Ecto neural progenitor cell (in vitro differentiated cells): ENCODE results near the gene RUFY3.
A peak's percentile ranks its signal among the peaks of the same experiment; 100 is the strongest.
"Not testable (repeated sequence)": the region's sequence is repeated elsewhere in the genome, so short reads cannot be mapped to it uniquely, and the experiment has no call there.

Source experiments
- DNase-seq: peaks from one replicate; pipeline ENCODE4 v3.0.0-alpha.2; 2018; ENCODE audit warnings: low spot score

RUFY3 gene, protein sequence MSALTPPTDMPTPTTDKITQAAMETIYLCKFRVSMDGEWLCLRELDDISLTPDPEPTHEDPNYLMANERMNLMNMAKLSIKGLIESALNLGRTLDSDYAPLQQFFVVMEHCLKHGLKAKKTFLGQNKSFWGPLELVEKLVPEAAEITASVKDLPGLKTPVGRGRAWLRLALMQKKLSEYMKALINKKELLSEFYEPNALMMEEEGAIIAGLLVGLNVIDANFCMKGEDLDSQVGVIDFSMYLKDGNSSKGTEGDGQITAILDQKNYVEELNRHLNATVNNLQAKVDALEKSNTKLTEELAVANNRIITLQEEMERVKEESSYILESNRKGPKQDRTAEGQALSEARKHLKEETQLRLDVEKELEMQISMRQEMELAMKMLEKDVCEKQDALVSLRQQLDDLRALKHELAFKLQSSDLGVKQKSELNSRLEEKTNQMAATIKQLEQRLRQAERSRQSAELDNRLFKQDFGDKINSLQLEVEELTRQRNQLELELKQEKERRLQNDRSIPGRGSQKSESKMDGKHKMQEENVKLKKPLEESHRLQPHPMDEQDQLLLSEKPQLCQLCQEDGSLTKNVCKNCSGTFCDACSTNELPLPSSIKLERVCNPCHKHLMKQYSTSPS

GRCh38 chr4:70721747-70722146, at the start of gene RUFY3:
Gene RUFY3, plus strand, starts transcription at chr4:70721964. Its CDS starts 610 bp downstream, at chr4:70722574.
- DNase-seq, result no peak

DNA sequence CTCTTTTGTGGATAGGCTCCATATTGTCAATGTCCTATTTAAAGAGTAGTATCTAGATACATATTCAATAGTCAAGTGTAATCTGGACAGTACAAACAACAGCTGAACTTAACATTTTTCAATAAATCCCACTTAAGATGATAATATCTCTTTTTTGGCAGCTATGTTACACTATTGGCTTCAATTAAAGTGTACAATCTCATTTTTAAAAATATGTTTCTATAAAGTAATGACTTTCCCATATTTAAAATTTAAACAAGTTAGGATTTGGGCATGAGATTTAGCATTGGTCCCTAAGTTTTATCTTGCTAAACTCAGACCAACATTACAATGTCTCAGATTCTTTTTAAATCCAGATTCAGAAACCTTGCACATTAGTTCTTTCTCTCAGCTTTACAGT, 47.6 kb upstream of the RUFY3 start:
- DNase-seq, result no peak

DNA sequence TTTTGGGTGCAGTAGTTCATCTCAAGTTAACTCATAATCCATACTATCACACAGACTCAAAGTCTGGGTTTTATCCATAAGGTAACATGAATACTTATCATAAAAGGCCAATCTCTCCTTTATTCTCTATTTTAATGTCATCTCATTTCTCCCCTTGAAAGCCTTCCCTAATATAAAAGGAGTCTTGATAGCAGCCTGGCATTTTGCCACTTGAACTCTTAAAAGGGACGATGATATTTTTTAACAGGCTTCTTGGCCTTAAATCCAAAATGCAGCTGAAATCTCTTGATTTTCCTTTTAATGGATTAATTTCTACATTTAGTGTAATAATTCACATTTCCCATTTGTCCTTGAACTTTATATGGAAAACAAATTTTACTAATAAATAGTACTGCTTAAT, 47.0 kb upstream of the RUFY3 start:
- DNase-seq, result no peak

DNA sequence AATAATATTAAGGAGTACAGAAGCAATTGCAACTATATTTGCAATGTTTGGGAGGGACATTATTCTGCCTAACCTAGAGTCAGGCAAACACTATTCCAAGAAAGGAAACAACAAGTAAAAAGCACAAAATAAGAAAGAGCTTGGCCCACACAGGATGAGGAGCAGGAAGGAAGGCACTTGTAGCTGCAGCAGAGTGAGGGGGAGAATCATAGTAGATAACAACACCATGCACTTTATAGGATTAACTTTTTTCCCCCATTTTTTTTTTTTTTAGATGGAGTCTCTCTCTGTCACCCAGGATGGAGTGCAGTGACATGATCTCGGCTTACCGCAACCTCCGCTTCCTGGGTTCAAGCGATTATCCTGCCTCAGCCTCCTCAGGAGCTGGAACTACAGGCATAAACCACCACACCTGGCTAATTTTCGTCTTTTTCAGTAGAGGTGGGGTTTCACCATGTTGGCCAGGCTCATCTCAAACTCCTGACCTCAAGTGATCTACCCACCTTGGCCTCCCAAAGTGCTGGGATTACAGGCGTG, 45.1 kb upstream of the RUFY3 start:
- no peak for DNase-seq

GRCh38 chr4:70678383-70678999, 43.3 kb upstream of the RUFY3 start:
- DNase-seq, result no peak

GRCh38 chr4:70680934-70681333, 40.8 kb upstream of the RUFY3 start:
- no peak for DNase-seq

DNA sequence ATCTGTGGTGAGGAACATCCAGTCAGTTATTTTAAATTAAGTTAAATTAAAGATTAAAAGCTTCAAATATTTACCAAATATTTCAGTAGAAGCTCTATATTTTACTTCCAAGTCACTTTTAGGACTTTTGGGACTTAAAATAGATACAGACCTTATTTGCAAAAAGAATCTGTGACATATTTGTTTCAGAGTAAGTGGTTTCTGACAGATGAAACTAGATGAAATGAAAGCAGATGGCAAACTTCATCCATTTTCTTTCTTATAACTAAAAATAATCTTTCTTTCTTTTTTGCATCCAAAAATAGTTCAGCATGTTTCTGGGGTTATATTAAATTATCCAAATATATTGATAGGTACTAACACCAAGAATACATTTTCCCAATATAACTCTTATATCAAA, 40.1 kb upstream of the RUFY3 start:
- no peak for DNase-seq

- not testable (repeated sequence) for DNase-seq
Measured at GRCh38 chr4:70682142-70682541, 39.6 kb upstream of the RUFY3 start.

DNA sequence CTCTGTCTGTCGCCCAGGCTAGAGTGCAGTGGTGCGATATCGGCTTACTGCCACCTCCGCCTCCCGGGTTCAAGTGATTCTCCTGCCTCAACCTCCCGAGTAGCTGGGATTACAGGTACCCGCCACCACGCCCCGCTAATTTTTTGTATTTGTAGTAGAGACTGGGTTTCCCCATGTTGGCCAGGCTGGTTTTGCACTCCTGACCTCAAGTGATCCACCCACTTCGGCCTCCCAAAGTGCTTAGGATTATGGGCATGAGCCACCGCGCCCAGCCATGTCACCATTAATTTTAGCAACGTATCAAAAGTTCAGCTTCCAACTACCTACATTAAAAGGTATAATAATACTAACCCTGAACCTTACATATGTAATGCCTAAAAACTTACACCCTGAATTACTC, 34.4 kb upstream of the RUFY3 start:
- DNase-seq, result no peak

GRCh38 chr4:70687821-70688794, 33.7 kb upstream of the RUFY3 start, which contains the start of gene UTP3:
Gene UTP3, plus strand, starts transcription at chr4:70688532. Its CDS starts 146 bp downstream, at chr4:70688678.
- peak; percentile 96 for DNase-seq

DNA sequence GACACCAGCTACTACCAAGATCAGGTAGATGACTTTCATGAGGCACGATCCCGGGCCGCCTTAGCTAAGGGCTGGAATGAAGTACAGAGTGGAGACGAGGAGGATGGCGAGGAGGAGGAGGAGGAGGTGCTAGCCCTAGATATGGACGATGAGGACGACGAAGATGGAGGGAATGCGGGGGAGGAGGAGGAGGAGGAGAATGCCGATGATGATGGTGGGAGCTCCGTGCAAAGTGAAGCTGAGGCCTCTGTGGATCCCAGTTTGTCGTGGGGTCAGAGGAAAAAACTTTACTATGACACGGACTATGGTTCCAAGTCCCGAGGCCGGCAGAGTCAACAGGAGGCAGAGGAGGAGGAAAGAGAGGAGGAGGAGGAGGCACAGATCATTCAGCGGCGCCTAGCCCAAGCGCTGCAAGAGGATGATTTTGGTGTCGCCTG, 33.0 kb upstream of the RUFY3 start:
- no peak for DNase-seq

GRCh38 chr4:70691661-70692060, 30.1 kb upstream of the RUFY3 start:
- no peak for DNase-seq

GRCh38 chr4:70694633-70695032, 27.1 kb upstream of the RUFY3 start:
- not testable (repeated sequence) for DNase-seq

DNA sequence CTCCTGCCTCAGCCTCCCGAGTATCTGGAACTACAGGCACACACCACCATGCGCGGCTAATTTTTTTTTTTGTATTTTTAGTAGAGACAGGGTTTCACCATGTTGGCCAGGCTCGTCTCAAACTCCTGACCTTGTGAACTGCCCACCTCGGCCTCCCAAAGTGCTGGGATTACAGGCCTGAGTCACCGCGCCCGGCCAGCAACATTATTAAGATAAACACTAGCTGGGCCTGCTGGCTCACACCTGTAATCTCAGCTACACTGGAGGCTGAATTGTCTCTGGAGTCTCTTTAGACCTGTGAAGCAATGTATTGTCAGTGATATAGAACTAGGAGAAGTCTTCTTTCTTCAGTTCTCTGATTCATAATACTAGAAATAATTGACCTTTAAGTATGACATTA, 23.3 kb upstream of the RUFY3 start:
- DNase-seq, result not testable (repeated sequence)

DNA sequence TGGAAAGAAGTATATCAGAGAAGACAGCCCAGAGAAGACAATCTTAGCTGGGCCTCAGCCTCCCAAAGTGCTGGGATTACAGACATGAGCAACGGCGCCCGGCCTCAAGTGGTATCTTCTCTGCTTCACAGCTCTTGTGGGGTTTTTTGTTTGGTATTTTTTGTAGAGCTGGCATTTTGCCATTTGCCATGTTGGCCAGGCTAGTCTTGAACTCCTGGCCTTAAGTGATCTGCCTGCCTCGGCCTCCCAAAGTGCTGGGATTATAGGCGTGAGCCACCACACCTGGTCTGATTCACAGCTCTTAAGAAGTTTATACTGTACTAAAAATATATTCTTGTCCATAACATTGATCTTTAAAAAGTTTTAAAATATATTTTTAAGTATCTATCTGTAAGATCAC, 21.1 kb upstream of the RUFY3 start:
- DNase-seq, result no peak

DNA sequence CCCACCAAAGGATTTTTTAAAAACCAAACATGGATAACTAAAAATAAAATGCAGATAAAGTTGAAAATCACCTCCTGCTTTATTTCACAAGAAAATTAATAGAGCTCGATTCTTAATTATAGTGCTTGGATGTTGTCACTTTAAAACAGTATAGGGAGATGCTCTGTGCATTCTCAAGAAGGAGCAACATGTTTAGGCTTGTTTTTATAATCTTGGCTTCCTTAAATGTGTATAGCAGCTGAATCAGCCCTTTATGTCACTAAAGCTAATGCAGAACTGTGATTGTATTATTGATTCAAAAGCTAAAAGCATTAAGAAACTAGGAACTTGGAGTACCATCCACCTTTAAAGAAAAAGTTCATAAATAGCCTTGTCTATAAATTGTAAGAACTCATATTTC, 20.5 kb upstream of the RUFY3 start:
- no peak for DNase-seq

DNA sequence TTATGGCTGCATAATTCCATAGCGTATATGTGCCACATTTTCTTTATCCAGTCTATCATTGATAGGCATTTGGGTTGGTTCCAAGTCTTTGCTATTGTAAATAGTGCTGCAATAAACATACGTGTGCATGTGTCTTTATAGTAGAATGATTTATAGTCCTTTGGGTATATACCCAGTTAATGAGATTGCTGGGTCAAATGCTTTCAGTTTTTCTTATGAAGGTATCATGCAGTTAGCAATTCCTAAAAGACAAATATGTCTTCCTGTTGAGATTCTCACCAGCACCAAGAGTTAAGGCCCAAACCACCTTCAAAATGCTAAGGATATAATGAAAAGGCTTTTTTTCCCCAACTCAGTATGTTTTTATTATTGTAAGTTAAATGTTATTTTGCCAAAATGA, 19.2 kb upstream of the RUFY3 start:
- DNase-seq, result not testable (repeated sequence)

DNA sequence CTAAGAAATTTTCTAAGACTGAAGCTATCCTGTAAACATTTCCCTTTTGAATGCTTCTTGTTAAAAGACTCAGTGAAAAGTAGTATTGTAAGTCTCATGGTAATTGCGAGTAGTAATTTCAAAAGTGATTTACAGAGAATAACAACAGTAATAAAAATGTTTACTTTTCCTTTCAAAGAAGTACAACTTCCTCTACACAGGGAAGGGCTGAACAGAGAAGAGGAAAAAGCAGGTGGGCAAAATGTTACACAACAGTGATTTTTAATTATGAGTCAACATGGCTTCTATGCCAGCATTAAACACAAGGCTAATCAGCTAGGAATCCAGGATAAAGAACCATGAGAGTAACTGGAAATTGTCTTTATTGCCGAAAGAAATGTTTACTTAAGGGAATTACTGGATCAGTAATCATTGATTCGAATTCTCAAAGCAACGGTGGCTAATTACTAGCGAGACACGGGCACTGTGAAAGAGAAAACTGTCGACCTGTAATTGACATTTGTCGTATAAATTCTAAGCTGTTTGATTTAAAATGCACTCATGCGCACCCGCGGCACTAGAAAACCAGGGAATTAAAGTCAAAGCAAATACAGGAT, 18.0 kb upstream of the RUFY3 start:
- no peak for DNase-seq

DNA sequence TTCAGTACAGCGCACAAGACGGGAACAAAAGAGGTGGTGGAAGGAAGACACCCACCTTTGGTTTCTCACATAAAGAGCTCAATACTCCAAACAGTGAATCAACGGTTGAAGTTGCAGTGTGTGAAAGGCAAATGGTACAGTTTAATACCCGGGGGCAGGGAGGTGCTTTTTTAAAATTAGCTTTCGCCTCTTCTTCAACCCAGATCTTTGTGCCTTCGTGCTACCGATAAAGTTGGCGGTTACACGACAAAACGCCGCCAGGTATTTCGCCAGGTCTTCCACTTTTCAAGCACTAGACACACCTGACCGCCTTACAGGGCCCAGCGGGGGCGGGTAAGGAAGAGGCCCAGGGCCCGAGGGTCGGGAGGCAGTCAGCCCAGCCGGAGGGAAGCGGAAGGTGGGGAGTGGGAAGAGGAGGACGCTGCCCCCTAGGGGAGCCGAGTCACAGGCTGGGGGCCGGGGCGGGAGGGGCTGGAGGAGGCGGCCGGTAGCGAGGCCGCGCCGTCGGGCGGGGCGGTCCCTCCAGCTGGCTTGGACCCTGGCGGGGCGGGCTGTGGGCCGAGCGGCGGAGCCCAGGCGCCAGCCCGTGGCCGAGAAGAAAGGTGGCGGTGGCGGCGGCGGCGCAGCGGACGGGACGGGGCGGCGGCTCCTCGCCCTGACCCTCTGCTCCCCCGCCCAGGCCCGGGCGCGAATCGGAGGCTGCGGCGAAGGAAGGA, 17.4 kb upstream of the RUFY3 start:
- DNase-seq, result peak; percentile 92

DNA sequence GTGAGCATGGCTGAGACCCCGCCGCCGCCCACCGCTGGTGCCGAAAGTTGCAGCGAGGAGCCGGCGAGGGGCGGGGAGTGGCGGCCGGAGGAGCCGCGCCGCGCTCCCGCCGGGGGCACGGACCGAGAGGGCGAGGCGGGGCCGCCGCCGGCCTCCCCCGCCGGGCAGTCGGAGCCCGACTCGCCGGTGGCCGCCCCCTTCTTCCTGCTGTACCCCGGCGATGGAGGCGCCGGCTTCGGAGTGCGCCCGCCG, 16.9 kb upstream of the RUFY3 start:
- DNase-seq, result no peak
